SK-N-SH treated with all-trans-retinoic acid at 6 μM for 48 hours (cell line): ENCODE measurements around the gene POGK.
A peak's percentile ranks its signal among the peaks of the same experiment; 100 is the strongest.
"Not testable (repeated sequence)": the region's sequence is repeated elsewhere in the genome, so short reads cannot be mapped to it uniquely, and the experiment has no call there.

Experiments used
- ATAC-seq: fragments of 200-7000 bp; cut with Tn5 transposase; 3 replicates; pipeline ENCODE4 v1.9.1; 2020; ENCODE audit warnings: mild to moderate bottlenecking, moderate library complexity
- CREB5 ChIP-seq: fragments of 250-450 bp; sonication (Bioruptor Pico); IDR thresholded peaks from 2 replicates; pipeline ENCODE4 v1.5.1; 2020; ENCODE audit warnings: low read depth, mild to moderate bottlenecking, moderate library complexity
- CSDC2 ChIP-seq: fragments of 250-450 bp; sonication (Bioruptor Pico); IDR thresholded peaks from 2 replicates; pipeline ENCODE4 v1.5.0; 2020; ENCODE audit warnings: mild to moderate bottlenecking, moderate library complexity
- ESRRG ChIP-seq: fragments of 250-450 bp; sonication (Bioruptor Pico); IDR thresholded peaks from 2 replicates; pipeline ENCODE4 v1.6.1; 2021; ENCODE audit warnings: mild to moderate bottlenecking
- GLIS3 ChIP-seq: fragments of 250-450 bp; sonication (Bioruptor Pico); IDR thresholded peaks from 2 replicates; pipeline ENCODE4 v1.5.0; 2020; ENCODE audit warnings: mild to moderate bottlenecking, moderate library complexity
- ISL1 ChIP-seq: fragments of 250-450 bp; sonication (Bioruptor Pico); IDR thresholded peaks from 2 replicates; pipeline ENCODE4 v2.1.2; 2022; ENCODE audit warnings: mild to moderate bottlenecking, moderate library complexity
- PATZ1 ChIP-seq: fragments of 250-450 bp; sonication (Bioruptor Pico); IDR thresholded peaks from 2 replicates; pipeline ENCODE4 v1.8.0; 2020; ENCODE audit warnings: mild to moderate bottlenecking, moderate library complexity, borderline replicate concordance
- RARB ChIP-seq: fragments of 250-450 bp; sonication (Bioruptor Pico); IDR thresholded peaks from 2 replicates; pipeline ENCODE4 v1.8.0; 2021; ENCODE audit warnings: mild to moderate bottlenecking, moderate library complexity
- SNAI2 ChIP-seq: fragments of 250-450 bp; sonication (Bioruptor Pico); IDR thresholded peaks from 2 replicates; pipeline ENCODE4 v1.5.0; 2020; ENCODE audit warnings: mild to moderate bottlenecking, moderate library complexity
- TCF4 ChIP-seq: fragments of 250-450 bp; sonication (Bioruptor Pico); IDR thresholded peaks from 2 replicates; pipeline ENCODE4 v1.8.0; 2021; ENCODE audit warnings: mild to moderate bottlenecking, moderate library complexity, borderline replicate concordance
- TOX ChIP-seq: fragments of 250-450 bp; sonication (Bioruptor Pico); IDR thresholded peaks from 2 replicates; pipeline ENCODE4 v1.8.0; 2021; ENCODE audit warnings: mild to moderate bottlenecking, moderate library complexity, borderline replicate concordance
- ZC3H10 ChIP-seq: fragments of 250-450 bp; sonication (Bioruptor Pico); IDR thresholded peaks from 2 replicates; pipeline ENCODE4 v1.5.1; 2021; ENCODE audit warnings: mild to moderate bottlenecking, moderate library complexity
- ZFP3 ChIP-seq: fragments of 250-450 bp; sonication (Bioruptor Pico); IDR thresholded peaks from 2 replicates; pipeline ENCODE4 v1.5.0; 2020; ENCODE audit warnings: mild to moderate bottlenecking, moderate library complexity
- ZNF565 ChIP-seq: fragments of 450-650 bp; formaldehyde crosslinking; conservative IDR thresholded peaks from 2 replicates; pipeline ENCODE4 v1.5.0; 2020; ENCODE audit warnings: low read depth, mild to moderate bottlenecking, moderate library complexity
- ZNF70 ChIP-seq: fragments of 450-650 bp; formaldehyde crosslinking; IDR thresholded peaks from 2 replicates; pipeline ENCODE4 v1.5.0; 2020; ENCODE audit warnings: mild to moderate bottlenecking, moderate library complexity
- ZNF8 ChIP-seq: fragments of 450-650 bp; formaldehyde crosslinking; IDR thresholded peaks from 2 replicates; pipeline ENCODE4 v1.5.0; 2020; ENCODE audit warnings: mild to moderate bottlenecking, moderate library complexity
- TF ChIP-seq, protein P1 (sequence below): fragments of 250-450 bp; sonication (Bioruptor Pico); IDR thresholded peaks from 2 replicates; pipeline ENCODE4 v1.8.0; 2021; ENCODE audit warnings: low read depth, mild to moderate bottlenecking, moderate library complexity, borderline replicate concordance
- TF ChIP-seq, protein P2 (sequence below): fragments of 250-450 bp; sonication (Bioruptor Pico); IDR thresholded peaks from 2 replicates; pipeline ENCODE4 v1.5.1; 2021; ENCODE audit warnings: mild to moderate bottlenecking, moderate library complexity

Gene POGK

GRCh38 chr1:166875302-166875733 is 36.0 kb downstream of the POGK start:
- no peak for ATAC-seq
- TF ChIP-seq CREB5 (no peak), TOX (CRISPR knock-in tag) (no peak), RARB (CRISPR knock-in tag) (0 out of 2 replicates have a peak, but pooled peaks have one; percentile 16)

- TF ChIP-seq ZNF70 (CRISPR knock-in tag) (no peak; the same call in 1 of the 2 replicates), ZC3H10 (no peak), PATZ1 (CRISPR knock-in tag) (no peak), TCF4 (CRISPR knock-in tag) (no peak), TOX (CRISPR knock-in tag) (peak; percentile 43; the same call in 1 of the 2 replicates), RARB (CRISPR knock-in tag) (peak; percentile 58; the same call in 1 of the 2 replicates), SNAI2 (no peak)
- TF ChIP-seq, protein P1, sequence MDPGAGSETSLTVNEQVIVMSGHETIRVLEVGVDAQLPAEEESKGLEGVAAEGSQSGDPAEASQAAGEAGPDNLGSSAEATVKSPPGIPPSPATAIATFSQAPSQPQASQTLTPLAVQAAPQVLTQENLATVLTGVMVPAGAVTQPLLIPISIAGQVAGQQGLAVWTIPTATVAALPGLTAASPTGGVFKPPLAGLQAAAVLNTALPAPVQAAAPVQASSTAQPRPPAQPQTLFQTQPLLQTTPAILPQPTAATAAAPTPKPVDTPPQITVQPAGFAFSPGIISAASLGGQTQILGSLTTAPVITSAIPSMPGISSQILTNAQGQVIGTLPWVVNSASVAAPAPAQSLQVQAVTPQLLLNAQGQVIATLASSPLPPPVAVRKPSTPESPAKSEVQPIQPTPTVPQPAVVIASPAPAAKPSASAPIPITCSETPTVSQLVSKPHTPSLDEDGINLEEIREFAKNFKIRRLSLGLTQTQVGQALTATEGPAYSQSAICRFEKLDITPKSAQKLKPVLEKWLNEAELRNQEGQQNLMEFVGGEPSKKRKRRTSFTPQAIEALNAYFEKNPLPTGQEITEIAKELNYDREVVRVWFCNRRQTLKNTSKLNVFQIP = peak; percentile 50; the same call in 1 of the 2 replicates
- TF ChIP-seq, protein P2, sequence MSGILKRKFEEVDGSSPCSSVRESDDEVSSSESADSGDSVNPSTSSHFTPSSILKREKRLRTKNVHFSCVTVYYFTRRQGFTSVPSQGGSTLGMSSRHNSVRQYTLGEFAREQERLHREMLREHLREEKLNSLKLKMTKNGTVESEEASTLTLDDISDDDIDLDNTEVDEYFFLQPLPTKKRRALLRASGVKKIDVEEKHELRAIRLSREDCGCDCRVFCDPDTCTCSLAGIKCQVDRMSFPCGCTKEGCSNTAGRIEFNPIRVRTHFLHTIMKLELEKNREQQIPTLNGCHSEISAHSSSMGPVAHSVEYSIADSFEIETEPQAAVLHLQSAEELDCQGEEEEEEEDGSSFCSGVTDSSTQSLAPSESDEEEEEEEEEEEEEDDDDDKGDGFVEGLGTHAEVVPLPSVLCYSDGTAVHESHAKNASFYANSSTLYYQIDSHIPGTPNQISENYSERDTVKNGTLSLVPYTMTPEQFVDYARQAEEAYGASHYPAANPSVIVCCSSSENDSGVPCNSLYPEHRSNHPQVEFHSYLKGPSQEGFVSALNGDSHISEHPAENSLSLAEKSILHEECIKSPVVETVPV (CRISPR knock-in tag) = no peak
- TF ChIP-seq, all 23 proteins: peak for 3
- peak; percentile 96 for ATAC-seq
These were observed 36.7 kb downstream of the POGK start, which contains the start of gene TADA1 for GRCh38 chr1:166875734-166876539. TSS of gene TADA1 (minus strand) at chr1:166876264. CDS start at chr1:166876233, 31 bp downstream.

- no peak; the same call in 2 of the 3 replicates for ATAC-seq
- TF ChIP-seq ZNF565 (CRISPR knock-in tag) (no peak), CSDC2 (CRISPR knock-in tag) (no peak), ZC3H10 (no peak), ZNF8 (no peak), GLIS3 (no peak), ISL1 (no peak), ZFP3 (CRISPR knock-in tag) (no peak), TCF4 (CRISPR knock-in tag) (no peak)
- TF ChIP-seq, protein P1 = no peak
These were observed 37.2 kb downstream of the POGK start for GRCh38 chr1:166876540-166876838.

DNA sequence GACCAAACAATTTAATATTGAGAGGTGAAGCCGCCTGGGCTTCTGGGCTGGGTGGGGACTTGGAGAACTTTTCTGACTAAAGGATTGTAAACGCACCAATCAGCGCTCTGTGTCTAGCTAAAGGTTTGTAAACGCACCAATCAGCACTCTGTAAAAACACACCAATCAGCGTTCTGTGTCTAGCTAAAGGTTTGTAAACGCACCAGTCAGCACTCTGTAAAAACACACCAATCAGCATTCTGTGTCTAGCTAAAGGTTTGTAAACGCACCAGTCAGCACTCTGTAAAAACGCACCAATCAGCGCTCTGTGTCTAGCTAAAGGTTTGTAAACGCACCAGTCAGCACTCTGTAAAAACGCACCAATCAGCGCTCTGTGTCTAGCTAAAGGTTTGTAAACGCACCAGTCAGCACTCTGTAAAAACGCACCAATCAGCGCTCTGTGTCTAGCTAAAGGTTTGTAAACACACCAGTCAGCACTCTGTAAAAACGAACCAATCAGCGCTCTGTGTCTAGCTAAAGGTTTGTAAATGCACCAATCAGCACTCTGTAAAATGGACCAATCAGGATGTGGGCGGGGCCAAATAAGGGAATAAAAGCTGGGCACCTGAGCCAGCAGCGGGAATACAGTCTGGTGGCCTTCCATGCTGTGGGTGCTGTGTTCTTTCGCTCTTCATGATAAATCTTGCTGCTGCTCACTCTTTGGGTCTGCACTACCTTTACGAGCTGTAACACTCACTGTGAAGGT is 39.1 kb downstream of the POGK start:
- ATAC-seq = not testable (repeated sequence)

GRCh38 chr1:166882893-166883292 is 43.6 kb downstream of the POGK start:
- no peak for TF ChIP-seq ESRRG (CRISPR knock-in tag)
- no peak for TF ChIP-seq GLIS3
- ATAC-seq = no peak
